ENCODE measurements around the gene SAAL1. TPM values are rescaled to one million over a fixed set of nuclear protein-coding genes. Genes with fewer than 3 reads are reported as not detected.

The SAAL1 gene
- total RNA-seq, 1 experiment from 2014 or later, result 41.2 TPM

DNA sequence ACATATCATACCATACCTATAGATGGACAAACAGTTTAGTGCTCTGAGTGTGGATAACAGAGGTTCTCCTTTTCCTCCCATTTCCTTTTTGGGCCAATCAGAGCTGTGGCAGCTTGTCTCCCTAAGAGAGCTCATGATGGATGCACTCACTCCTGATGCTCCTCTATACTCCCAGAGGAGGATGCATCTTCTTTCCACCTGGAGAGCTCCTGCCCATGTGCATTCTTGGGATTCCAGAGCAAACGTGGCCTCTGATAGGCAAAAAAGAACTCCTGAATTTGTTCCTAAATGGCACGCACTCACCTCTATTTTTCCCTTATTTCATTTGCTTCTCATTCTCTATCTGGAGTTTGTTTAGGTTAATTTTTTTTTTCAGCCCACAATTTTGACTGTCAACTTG is 29.4 kb upstream of the SAAL1 start:
- Histone ChIP-seq H3K36me3 (ENCODE audit: control insufficient read depth in 1 of 2, insufficient read depth in 2 of 2, low read length in 2 of 2) (no peaks in the 10 kb centered on the region), H3K4me3 (replicated peaks in 1 of 2; ENCODE audit: low read depth in 1 of 2, low read length in 2 of 2) (no peak overlapping the region), H4K20me1 (ENCODE audit: insufficient read depth) (no peaks in the 10 kb centered on the region), H3K27me3 (ENCODE audit: insufficient read depth, low read length) (peaks cover 23% of the 10 kb centered on the region), H3K4me2 (ENCODE audit: low read length) (no peak overlapping the region), H3K9me3 (ENCODE audit: control insufficient read depth in 1 of 2, insufficient read depth in 1 of 2, low read depth in 1 of 2, low read length in 2 of 2) (no peaks in the 10 kb centered on the region), H3K27ac (ENCODE audit: low read depth, low read length) (no peak overlapping the region), H3K9me2 (ENCODE audit: insufficient read depth) (no peaks in the 10 kb centered on the region), H3K9ac (ENCODE audit: low read length) (no peak overlapping the region), H3K4me1 (ENCODE audit: control insufficient read depth in 1 of 2, insufficient read depth in 2 of 2, low read length in 2 of 2) (no peaks in the 10 kb centered on the region), H2AFZ (ENCODE audit: low read depth, low read length, poor library complexity, severe bottlenecking) (no peak overlapping the region), H3K79me2 (ENCODE audit: insufficient read depth, low read length) (no peaks in the 10 kb centered on the region)
- no peak for TF ChIP-seq YY1 (IDR thresholded peaks at IDR 0.05; ENCODE audit: extremely low read depth, insufficient replicate concordance, low read depth, low read length)
- no peak for ATAC-seq
- RAD21 ChIA-PET (ENCODE audit: low non-redundant PET in 1 of 2, low total read pairs in 2 of 2, uncharacterized antibody in 2 of 2, unreplicated experiment in 2 of 2), result no interaction called here
- no peak for DNase-seq (ENCODE audit: low read depth, low spot score)
- no TSS peak for BruUV-seq (replicated peaks)
- POLR2A ChIA-PET, result no interaction called here
- intact Hi-C loops (cut with micrococcal nuclease), result no loop called here
- CTCF ChIA-PET, result no interaction called here

DNA sequence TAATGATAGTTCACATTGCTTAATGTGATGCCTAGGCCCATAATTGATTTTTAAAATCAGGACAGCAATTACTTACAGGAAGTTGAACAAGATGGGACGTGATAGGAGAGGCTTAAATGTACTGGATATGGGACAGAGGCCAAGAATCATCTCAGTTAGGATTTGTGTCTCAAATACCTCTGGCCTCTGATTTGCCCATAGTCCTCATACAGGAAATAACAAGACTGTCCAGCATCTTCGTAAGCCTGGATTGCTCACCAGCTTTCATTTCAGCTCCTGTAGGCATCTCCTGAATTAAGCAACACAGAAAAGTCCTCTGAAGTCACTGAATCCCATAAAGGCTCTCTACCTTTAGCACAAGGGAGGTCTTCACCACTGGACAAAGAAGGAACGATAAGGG is 26.5 kb upstream of the SAAL1 start, which contains the start of gene MRGPRX3:
Gene MRGPRX3 (plus strand): TSS at position 231 of the 400 bp plus-strand sequence. CDS start 4,632 bp downstream, outside the sequence.
- DNase-seq (ENCODE audit: low read depth, low spot score) (no peak), ATAC-seq (no peak)
- H3K9me2 ChIP-seq (ENCODE audit: insufficient read depth), result no peaks in the 10 kb centered on the region
- ChIA-PET CTCF (no interaction called here), RAD21 (ENCODE audit: low non-redundant PET in 1 of 2, low total read pairs in 2 of 2, uncharacterized antibody in 2 of 2, unreplicated experiment in 2 of 2) (interaction anchor here in 1 of 2 experiments (0.6 kb wide), 1 partner anchor 405 kb away, joined by 4 read pairs; no protein-coding TSS in a partner anchor), POLR2A (no interaction called here)
- no peaks in the 10 kb centered on the region for H3K9me3 ChIP-seq (ENCODE audit: control insufficient read depth in 1 of 2, insufficient read depth in 1 of 2, low read depth in 1 of 2, low read length in 2 of 2)
- H3K9ac ChIP-seq (ENCODE audit: low read length), result no peak within 1 kb of the TSS
- no peak within 1 kb of the TSS for H2AFZ ChIP-seq (ENCODE audit: low read depth, low read length, poor library complexity, severe bottlenecking)
- H3K4me1 ChIP-seq (ENCODE audit: control insufficient read depth in 1 of 2, insufficient read depth in 2 of 2, low read length in 2 of 2), result no peaks in the 10 kb centered on the region
- no TSS peak for BruUV-seq (replicated peaks)
- no peaks in the 10 kb centered on the region for H3K36me3 ChIP-seq (ENCODE audit: control insufficient read depth in 1 of 2, insufficient read depth in 2 of 2, low read length in 2 of 2)
- no peak within 1 kb of the TSS for H3K4me2 ChIP-seq (ENCODE audit: low read length)
- H3K27me3 ChIP-seq (ENCODE audit: insufficient read depth, low read length), result peaks cover 34% of the 10 kb centered on the region
- no peaks in the 10 kb centered on the region for H3K79me2 ChIP-seq (ENCODE audit: insufficient read depth, low read length)
- H3K27ac ChIP-seq (ENCODE audit: low read depth, low read length), result no peak within 1 kb of the TSS
- intact Hi-C loops (cut with micrococcal nuclease), result no loop called here
- no peaks in the 10 kb centered on the region for H4K20me1 ChIP-seq (ENCODE audit: insufficient read depth)
- H3K4me3 ChIP-seq (replicated peaks in 1 of 2; ENCODE audit: low read depth in 1 of 2, low read length in 2 of 2), result no peak within 1 kb of the TSS
- TF ChIP-seq, protein P1, sequence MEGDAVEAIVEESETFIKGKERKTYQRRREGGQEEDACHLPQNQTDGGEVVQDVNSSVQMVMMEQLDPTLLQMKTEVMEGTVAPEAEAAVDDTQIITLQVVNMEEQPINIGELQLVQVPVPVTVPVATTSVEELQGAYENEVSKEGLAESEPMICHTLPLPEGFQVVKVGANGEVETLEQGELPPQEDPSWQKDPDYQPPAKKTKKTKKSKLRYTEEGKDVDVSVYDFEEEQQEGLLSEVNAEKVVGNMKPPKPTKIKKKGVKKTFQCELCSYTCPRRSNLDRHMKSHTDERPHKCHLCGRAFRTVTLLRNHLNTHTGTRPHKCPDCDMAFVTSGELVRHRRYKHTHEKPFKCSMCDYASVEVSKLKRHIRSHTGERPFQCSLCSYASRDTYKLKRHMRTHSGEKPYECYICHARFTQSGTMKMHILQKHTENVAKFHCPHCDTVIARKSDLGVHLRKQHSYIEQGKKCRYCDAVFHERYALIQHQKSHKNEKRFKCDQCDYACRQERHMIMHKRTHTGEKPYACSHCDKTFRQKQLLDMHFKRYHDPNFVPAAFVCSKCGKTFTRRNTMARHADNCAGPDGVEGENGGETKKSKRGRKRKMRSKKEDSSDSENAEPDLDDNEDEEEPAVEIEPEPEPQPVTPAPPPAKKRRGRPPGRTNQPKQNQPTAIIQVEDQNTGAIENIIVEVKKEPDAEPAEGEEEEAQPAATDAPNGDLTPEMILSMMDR (IDR thresholded peaks at IDR 0.05 in 2 of 3, conservative IDR thresholded peaks at IDR 0.05 in 1 of 3; ENCODE audit: borderline replicate concordance in 1 of 3, insufficient read depth in 1 of 3, low read depth in 2 of 3, low read length in 2 of 3), result no peak
- no peak for TF ChIP-seq FOSL1 (IDR thresholded peaks at IDR 0.05; ENCODE audit: low read depth)
- no peak for TF ChIP-seq ZNF274 (IDR thresholded peaks at IDR 0.05; ENCODE audit: low read depth, low read length)
- no peak for TF ChIP-seq ELF1 (IDR thresholded peaks at IDR 0.05; ENCODE audit: borderline replicate concordance, low read depth)
- no peak for TF ChIP-seq EGR1 (IDR thresholded peaks at IDR 0.05; ENCODE audit: low read depth)
- TF ChIP-seq, protein P2, sequence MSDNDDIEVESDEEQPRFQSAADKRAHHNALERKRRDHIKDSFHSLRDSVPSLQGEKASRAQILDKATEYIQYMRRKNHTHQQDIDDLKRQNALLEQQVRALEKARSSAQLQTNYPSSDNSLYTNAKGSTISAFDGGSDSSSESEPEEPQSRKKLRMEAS (IDR thresholded peaks at IDR 0.05), result no peak
- TF ChIP-seq ZFX (IDR thresholded peaks at IDR 0.05), result no peak
- TF ChIP-seq, protein P3, sequence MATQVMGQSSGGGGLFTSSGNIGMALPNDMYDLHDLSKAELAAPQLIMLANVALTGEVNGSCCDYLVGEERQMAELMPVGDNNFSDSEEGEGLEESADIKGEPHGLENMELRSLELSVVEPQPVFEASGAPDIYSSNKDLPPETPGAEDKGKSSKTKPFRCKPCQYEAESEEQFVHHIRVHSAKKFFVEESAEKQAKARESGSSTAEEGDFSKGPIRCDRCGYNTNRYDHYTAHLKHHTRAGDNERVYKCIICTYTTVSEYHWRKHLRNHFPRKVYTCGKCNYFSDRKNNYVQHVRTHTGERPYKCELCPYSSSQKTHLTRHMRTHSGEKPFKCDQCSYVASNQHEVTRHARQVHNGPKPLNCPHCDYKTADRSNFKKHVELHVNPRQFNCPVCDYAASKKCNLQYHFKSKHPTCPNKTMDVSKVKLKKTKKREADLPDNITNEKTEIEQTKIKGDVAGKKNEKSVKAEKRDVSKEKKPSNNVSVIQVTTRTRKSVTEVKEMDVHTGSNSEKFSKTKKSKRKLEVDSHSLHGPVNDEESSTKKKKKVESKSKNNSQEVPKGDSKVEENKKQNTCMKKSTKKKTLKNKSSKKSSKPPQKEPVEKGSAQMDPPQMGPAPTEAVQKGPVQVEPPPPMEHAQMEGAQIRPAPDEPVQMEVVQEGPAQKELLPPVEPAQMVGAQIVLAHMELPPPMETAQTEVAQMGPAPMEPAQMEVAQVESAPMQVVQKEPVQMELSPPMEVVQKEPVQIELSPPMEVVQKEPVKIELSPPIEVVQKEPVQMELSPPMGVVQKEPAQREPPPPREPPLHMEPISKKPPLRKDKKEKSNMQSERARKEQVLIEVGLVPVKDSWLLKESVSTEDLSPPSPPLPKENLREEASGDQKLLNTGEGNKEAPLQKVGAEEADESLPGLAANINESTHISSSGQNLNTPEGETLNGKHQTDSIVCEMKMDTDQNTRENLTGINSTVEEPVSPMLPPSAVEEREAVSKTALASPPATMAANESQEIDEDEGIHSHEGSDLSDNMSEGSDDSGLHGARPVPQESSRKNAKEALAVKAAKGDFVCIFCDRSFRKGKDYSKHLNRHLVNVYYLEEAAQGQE (IDR thresholded peaks at IDR 0.05; ENCODE audit: low read depth), result no peak
- no peak for TF ChIP-seq EZH2 (IDR thresholded peaks at IDR 0.05)
- no peak for TF ChIP-seq RAD21 (IDR thresholded peaks at IDR 0.05; ENCODE audit: low read depth)
- TF ChIP-seq SIN3A (IDR thresholded peaks at IDR 0.05; ENCODE audit: low read depth), result no peak
- no peak for TF ChIP-seq JUND (IDR thresholded peaks at IDR 0.05)
- no peak for TF ChIP-seq TCF7L2 (IDR thresholded peaks at IDR 0.05; ENCODE audit: borderline replicate concordance, extremely low read depth, insufficient read depth, insufficient read length)
- no peak for TF ChIP-seq POLR2A (IDR thresholded peaks at IDR 0.05; ENCODE audit: borderline replicate concordance, extremely low read depth, insufficient read depth, insufficient read length)
- no peak for TF ChIP-seq POLR2AphosphoS5 (IDR thresholded peaks at IDR 0.05; ENCODE audit: low read depth, low read length)
- TF ChIP-seq SRF (IDR thresholded peaks at IDR 0.05; ENCODE audit: low read depth), result no peak
- no peak for TF ChIP-seq YY1 (IDR thresholded peaks at IDR 0.05; ENCODE audit: extremely low read depth, insufficient replicate concordance, low read depth, low read length)
- no peak for TF ChIP-seq CBX3 (IDR thresholded peaks at IDR 0.05; ENCODE audit: low read depth)

Measured in HCT116 (cell line).